Colonic mucosa (tissue), 4 donors: Measurements from ENCODE around the gene CAMTA1. TPM values are rescaled to one million over a fixed set of nuclear protein-coding genes. Genes with fewer than 3 reads are reported as not detected.

Source experiments
- DNase-seq: peaks from one replicate; pipeline ENCODE4 v3.0.0-alpha.2; 2020
- H3K27ac ChIP-seq: fragments of 200-600 bp; one replicate; pipeline ENCODE4 v1.8.0; 2021
- H3K27me3 ChIP-seq: fragments of 200-600 bp; one replicate; pipeline ENCODE4 v1.8.0; 2021
- H3K36me3 ChIP-seq: fragments of 200-600 bp; one replicate; pipeline ENCODE4 v1.8.0; 2021
- H3K4me1 ChIP-seq: fragments of 200-600 bp; one replicate; pipeline ENCODE4 v1.8.0; 2021; ENCODE audit warnings: mild to moderate bottlenecking
- H3K4me3 ChIP-seq: fragments of 200-600 bp; one replicate; pipeline ENCODE4 v1.8.0; 2021
- H3K9ac ChIP-seq, 2 donors: one replicate each; pipeline ENCODE4 v1.7.0; 2013; ENCODE audit warnings: control low read depth in 2 of 2, low read depth in 2 of 2, low read length in 2 of 2
- H3K9me3 ChIP-seq: fragments of 200-600 bp; one replicate; pipeline ENCODE4 v1.8.0; 2021
- intact Hi-C: fragments of 100-400 bp; cut with DNase I; formaldehyde crosslinking; loops from one replicate; pipeline ENCODE4 v1.14.1; 2022
- total RNA-seq, 2 donors: library from RNA; stranded (reverse); fragmentation: NEBNext Ultra II Directional in 1 of 2; extraction: Animal tissue kit (Norgen Biotek cat#: 25700) in 1 of 2; gene quantifications; one replicate each; pipeline ENCODE4 v1.2.1, GENCODE V29; 2021
- TF ChIP-seq, protein P1 (sequence below): fragments of 200-600 bp; IDR thresholded peaks from one replicate; pipeline ENCODE4 v1.8.0; 2022; ENCODE audit warnings: antibody characterized with exemption, mild to moderate bottlenecking
- donor health status: healthy.
- donor health status: DM: no; HTN: no; CAD: no.
- donor health status: DM: no; HTN: no; CAD: no.

CAMTA1 gene
- total RNA-seq, 2 donors from 2014 or later, result 76.8 to 92.8 TPM

DNA sequence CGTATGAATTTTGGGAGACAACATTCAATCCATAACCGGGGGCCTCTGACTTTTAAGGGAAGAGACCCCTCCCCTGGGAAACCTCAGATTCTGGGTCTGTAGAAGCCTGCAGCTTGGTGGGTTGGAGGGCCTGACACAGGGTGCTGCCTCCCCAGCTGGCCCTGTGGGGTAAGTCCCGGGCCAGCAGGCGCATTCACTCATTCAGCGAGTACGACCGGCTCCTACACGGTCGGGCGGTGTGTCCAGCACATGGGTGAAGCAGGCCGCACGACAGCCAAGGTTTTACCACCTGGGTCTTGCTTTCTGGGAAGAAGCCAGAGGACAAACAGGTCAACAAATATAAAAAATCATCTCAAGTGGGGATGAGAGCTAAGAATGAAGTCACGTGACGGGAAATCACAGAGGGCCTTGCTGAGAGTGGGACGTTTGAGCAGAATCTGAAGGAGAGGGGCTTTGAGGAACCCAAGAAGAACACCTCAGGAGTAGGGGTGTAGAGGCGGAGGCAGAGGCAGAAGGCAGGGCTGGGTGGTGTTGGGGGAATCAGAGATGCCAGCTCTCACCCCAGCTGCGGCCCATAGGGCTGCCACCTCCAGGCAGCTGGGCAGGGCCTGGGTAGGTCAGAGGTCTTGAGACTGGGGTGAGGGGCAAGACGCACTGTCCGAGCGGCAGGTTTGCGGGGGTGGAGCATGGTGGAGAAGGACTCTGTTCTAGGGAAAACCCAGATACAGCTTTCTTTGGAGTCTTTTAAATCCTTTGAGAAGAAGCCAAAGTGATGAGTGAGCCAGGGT is 652.5 kb downstream of the CAMTA1 start:
- H3K9me3 ChIP-seq, result no peaks in the 10 kb centered on the region
- no peak for DNase-seq
- H3K4me3 ChIP-seq, result no peak overlapping the region
- no peaks in the 10 kb centered on the region for H3K4me1 ChIP-seq
- no peak overlapping the region for H3K27ac ChIP-seq
- no peaks in the 10 kb centered on the region for H3K36me3 ChIP-seq
- H3K9ac ChIP-seq, result no peak overlapping the region
- TF ChIP-seq, protein P1, sequence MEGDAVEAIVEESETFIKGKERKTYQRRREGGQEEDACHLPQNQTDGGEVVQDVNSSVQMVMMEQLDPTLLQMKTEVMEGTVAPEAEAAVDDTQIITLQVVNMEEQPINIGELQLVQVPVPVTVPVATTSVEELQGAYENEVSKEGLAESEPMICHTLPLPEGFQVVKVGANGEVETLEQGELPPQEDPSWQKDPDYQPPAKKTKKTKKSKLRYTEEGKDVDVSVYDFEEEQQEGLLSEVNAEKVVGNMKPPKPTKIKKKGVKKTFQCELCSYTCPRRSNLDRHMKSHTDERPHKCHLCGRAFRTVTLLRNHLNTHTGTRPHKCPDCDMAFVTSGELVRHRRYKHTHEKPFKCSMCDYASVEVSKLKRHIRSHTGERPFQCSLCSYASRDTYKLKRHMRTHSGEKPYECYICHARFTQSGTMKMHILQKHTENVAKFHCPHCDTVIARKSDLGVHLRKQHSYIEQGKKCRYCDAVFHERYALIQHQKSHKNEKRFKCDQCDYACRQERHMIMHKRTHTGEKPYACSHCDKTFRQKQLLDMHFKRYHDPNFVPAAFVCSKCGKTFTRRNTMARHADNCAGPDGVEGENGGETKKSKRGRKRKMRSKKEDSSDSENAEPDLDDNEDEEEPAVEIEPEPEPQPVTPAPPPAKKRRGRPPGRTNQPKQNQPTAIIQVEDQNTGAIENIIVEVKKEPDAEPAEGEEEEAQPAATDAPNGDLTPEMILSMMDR, result no peak
- intact Hi-C loops, result no loop called here
- H3K27me3 ChIP-seq, result no peaks in the 10 kb centered on the region

DNA sequence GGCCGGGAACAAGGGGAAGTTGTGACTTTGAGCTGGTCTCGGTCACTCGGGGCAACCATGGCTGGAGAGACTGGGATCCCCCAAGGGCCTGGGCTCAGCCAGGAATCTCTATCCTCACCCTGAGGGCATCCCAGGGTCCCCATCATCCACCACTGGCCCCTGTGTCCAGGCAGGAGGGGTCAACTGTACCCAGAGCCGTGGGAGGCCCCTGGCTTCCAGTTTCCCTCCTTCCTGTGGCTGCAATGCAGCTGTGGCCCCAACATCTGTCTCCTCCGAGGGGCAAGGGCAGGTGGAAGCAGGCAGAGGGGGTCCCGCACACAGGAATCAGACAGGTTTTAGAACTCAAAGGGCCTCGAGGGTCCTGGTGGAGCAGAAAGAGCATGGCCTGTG is 653.1 kb downstream of the CAMTA1 start:
- no peaks in the 10 kb centered on the region for H3K36me3 ChIP-seq
- H3K27me3 ChIP-seq, result no peaks in the 10 kb centered on the region

DNA sequence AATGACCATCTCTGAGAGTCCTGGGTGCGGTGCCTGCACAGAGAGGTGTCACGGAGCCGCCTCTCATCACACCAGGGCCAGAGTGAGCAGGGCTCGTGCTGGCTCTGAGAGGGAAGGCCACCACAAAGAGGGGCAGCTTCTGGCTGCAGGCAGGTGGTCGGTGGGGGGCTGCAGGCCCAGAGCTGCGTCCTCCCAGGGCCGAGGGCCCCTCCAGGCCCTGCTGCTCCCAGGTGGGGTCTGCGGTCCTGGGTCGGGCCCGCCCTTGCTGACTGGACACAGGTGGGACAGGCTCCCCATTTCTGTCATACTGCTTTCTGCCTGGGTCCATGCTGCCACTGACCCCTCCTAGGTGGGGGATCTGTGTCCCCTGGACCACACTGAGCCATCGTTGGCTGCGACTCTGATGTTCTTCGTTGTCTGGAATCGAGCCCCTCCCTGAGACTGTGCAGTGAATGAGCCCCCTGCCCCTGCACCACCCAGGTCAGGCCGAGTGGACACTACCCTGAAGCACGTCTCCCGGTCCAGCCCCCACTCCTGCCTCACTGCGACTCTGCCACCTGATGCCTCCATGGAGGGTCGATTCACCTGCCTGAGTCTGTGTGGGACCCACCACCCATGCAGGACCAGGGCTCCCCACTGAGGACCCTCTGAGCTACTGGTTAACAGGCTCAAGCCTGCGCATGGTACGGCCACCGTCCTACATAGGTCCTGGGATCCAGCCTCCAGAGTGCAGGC is 653.8 kb downstream of the CAMTA1 start:
- Histone ChIP-seq H3K4me3 (no peak overlapping the region), H3K27ac (no peak overlapping the region), H3K36me3 (no peaks in the 10 kb centered on the region), H3K4me1 (no peaks in the 10 kb centered on the region), H3K27me3 (no peaks in the 10 kb centered on the region), H3K9ac (no peak overlapping the region), H3K9me3 (no peaks in the 10 kb centered on the region)
- TF ChIP-seq, protein P1, result no peak
- no peak for DNase-seq
- intact Hi-C loops, result no loop called here

More for the DNA sequence above, 653.1 kb downstream of the CAMTA1 start:
- no peak overlapping the region for H3K4me3 ChIP-seq
- H3K4me1 ChIP-seq, result no peaks in the 10 kb centered on the region
- DNase-seq, result no peak
- no peak overlapping the region for H3K27ac ChIP-seq
- TF ChIP-seq, protein P1, result no peak
- intact Hi-C loops, result no loop called here
- no peaks in the 10 kb centered on the region for H3K9me3 ChIP-seq
- no peak overlapping the region for H3K9ac ChIP-seq

DNA sequence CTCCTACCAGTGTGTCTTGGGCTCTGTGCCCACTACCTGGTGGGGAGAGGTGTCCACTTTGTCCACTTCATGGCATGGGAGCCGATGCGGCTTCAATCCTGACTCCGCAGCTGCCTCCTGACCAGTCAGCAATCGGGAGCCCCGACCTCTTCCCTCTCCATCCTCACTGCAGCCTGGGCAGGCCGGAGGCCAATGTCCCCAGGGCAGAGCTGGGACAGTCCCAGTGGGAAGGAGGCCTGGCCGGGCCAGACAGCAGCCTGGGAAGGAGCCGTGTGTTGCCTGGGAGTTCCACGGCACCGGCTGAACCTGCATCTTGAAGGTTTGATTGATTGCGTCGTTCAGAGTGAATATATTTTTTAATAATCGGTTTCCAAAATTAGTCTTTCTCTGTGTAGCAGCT is 654.9 kb downstream of the CAMTA1 start:
- no peaks in the 10 kb centered on the region for H3K36me3 ChIP-seq
- intact Hi-C loops, result no loop called here
- TF ChIP-seq, protein P1, result no peak
- H3K9ac ChIP-seq, result no peak overlapping the region
- no peaks in the 10 kb centered on the region for H3K27me3 ChIP-seq
- no peak for DNase-seq
- H3K27ac ChIP-seq, result no peak overlapping the region
- no peaks in the 10 kb centered on the region for H3K9me3 ChIP-seq
- no peaks in the 10 kb centered on the region for H3K4me1 ChIP-seq
- no peak overlapping the region for H3K4me3 ChIP-seq

DNA sequence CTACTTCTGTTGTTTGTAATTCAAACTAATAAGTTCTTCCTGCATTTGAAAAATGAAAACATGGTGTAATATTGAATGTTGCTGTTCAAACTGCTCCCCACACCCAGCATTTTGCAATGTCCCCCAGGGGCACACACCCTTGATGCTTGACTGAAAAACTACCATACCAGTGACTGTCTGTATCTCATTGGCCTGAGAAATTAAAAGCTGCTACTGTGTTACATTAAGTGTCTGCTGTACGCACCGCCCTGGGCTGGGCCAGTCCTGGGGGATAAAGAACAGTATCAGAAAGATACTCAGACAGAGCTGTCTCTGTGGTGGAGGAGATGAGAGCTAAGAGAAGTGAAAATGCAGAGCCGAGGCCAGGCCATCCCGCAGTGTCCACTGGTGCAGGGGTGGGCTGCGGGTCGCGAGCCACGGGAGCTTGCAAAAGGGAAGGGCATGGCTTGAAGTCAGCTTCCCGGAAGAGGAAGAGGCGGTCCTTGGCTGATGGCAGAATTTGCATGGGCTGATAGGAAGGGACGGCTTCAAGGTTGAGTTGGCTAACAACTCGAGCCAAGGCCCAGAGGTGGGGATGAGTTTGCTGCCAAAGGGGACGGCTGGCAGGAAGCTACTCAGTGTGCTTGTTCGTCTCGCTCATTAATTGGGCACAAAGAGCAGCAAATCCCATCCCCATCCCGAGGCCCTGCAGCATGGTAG is 656.0 kb downstream of the CAMTA1 start:
- Histone ChIP-seq H3K27ac (no peak overlapping the region), H3K27me3 (no peaks in the 10 kb centered on the region), H3K9me3 (no peaks in the 10 kb centered on the region), H3K36me3 (no peaks in the 10 kb centered on the region), H3K9ac (no peak overlapping the region), H3K4me3 (no peak overlapping the region), H3K4me1 (no peaks in the 10 kb centered on the region)
- TF ChIP-seq, protein P1, result no peak
- intact Hi-C loops, result no loop called here
- no peak for DNase-seq
